TTC549 (cell line): ENCODE results near the gene GGCX.
"Not testable (repeated sequence)": the region's sequence is repeated elsewhere in the genome, so short reads cannot be mapped to it uniquely, and the experiment has no call there.

Experiments used
- FAIRE-seq: peaks from 2 replicates; lab custom pipeline; 2012; peaks lifted over from hg19 to GRCh38; lab: Jason Lieb, UNC

Gene GGCX

DNA sequence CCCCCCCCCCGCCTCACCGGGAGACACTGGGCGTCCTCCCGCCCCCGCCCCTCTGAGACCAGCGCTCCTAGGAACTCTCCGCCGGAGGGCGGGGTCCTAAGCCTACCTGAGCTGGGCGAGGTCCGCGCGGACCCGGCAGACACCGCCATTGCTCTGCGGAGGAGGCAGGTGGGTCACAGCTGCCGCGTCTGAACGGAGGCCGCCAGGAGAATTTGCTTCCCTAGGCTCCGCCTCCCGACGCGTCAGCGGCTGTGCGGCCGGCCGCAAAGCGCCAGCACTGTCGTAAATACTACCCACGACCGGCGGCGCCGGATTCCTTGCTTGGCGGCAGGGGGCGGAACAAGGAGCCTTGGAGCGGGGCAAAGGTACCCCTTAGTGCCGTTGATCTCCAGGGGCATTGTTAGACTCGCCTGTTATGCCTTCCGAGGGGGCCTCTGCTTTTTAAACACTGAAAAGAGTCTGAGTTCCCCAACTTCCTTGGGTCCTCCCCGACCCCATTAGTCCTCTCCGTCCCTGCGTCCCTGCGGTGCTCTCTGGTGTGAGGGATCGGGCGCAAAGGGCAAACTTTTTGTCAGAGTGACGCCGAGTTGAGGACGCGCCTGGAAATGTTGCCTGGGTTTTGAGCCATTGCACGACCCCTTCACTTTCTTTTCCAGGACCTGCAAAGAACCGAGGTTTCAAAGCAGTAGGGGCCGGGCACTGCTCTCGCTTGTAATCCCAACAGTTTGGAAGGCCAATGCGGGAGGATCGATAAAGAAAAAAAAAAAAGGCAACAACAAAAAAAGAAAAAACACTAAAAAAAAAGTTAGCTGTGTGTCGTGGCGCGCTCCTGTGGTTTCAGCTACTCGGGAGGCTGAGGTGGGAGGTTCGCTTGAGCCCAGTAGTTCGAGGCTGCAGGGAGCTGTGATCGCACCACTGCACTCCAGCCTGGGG lies at the start of gene GGCX:
Gene GGCX (minus strand): TSS at position 214 of the 933 bp plus-strand sequence. CDS start 65 bp downstream, at position 149.
- FAIRE-seq: peak; percentile 61

DNA sequence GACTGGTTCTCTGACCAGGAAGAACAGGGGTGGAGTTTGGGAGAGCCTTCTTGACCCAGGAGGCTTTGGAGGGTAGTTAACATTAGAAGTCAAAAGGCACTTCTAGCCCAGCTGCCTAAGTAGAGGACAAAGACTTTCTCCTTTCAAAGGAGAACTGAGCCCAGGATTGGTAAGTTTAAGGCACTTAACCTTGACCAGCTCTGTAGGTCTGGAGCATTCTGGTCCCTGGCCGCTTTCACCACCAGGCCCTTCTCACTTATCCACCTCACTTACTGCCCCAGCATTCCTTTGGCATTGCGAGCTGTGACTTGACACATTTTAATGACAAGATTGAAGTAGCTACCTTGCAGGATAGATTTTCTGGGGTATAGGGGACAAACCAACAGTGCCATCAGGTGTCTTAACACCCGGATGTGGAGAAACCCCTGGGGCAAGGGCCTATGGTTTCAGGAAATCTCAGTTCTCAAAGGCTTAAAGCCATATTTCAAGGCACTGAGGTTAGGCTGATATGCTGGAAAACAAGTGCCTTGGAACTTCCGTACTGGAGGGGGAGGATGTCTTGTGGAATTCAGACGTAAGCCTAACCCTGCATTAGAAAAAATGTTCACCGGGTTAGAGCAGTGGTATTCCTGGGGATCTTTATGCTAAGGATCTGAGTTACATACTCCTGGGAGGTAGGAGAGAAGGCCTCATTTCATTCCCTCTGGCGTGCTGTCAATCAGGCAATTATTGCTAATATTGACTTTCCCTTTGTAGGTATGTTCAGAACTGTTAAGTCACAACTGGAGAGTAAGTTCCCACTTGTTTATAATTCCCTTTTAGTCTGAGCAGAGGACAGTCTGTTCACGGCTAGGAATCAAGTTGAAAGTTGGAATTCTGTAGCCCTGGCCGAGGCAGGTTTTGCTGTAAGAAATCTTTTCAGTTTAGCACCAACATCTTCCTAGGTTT lies 46.2 kb upstream of the GGCX start:
- FAIRE-seq: no peak

DNA sequence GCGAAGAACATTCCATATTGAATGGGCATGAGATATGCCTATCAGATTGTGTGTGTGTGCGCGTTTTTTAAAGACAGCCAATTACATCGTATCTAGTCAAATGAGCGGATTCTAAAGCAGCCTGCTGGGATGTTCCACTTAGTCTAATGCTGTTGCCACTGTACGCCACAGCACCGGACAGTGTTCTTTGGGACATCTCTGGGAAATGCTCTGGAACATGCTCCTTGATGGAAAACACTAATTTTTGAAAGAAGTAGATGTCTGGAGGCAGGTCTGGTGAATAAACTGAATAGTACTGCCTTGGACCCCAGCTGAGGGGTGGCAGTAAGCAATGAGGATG lies 44.8 kb upstream of the GGCX start:
- no peak for FAIRE-seq

DNA sequence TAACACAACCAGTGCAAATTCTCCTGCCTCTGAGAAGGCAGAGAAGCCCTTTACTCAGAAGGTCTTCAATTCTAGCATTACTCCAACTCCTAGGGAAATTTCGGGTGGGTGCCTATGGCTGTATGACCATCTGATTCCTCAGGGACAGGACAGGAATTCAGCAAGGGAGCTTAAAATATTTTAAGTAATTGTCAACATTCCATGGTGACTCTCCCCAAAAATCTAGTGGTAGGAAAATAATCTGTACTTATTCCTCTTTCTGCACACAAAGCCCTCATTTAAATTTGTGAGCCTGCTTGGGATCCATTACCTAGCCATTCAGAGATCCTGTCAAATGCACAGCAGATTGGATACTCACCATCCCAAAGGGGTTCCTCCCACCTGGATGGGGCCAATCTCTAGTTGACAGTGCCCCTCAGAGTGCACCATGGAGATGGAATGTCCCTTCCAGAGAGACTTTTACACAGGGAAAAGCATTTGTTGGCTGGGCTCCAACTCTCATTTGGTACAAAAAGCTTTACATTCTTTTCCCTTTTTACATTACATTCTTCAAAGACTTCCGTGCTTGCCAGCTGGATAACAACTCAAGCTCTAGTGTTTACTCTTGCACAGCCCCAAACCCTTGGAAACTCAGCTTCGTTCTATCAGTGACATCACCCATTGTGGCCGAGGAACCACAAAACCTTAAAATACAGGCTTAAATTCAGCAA lies 44.3 kb upstream of the GGCX start:
- no peak for FAIRE-seq

DNA sequence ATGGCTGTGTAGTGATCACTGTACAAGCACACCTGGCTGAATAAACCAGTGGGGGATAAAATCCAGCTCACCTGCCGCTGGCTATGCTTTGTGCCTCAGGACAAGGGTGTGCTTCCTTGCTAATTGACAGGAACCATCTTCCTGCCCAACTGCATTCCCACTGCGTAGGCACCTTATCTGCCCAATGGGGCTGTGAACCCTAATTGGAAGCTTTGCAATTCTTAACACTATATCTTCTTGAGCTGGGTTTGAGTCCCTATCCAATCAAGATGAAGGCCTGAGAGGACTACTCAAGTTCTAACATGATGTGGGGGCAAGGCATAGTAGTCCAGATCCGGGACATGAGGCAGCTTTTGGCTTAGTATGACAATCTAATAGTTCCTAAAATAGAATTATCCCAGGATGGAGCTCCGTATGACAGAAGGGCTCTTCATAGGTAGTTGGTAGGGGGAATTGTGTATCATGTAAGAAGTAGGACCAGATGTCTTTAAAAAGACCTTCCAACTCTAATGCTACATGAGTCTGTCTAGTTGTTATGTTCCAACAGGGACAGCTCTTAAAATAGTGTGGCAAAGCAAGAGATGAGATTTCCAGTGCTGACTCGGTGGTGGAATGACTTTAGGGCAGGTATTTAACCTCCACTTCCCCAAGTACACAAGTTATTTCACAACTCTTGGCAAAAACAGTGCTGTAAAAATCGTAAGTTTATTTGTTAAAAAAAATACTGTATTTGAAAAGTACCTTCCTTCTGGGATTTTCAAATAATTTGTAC lies 43.5 kb upstream of the GGCX start:
- FAIRE-seq: no peak

DNA sequence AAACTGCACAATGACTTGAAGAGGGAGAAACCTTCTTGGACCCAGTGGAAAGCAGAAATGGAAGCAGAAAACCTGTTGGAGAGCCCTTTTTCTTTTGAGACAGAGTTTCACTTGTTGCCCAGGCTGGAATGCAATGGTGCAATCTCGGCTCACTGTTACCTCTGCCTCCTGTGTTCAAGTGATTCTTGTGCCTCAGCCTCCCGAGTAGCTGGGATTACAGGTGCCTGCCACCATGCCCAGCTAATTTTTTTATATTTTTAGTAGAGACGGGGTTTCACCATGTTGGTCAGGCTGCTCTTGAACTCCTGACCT lies 42.8 kb upstream of the GGCX start:
- FAIRE-seq: not testable (repeated sequence)

DNA sequence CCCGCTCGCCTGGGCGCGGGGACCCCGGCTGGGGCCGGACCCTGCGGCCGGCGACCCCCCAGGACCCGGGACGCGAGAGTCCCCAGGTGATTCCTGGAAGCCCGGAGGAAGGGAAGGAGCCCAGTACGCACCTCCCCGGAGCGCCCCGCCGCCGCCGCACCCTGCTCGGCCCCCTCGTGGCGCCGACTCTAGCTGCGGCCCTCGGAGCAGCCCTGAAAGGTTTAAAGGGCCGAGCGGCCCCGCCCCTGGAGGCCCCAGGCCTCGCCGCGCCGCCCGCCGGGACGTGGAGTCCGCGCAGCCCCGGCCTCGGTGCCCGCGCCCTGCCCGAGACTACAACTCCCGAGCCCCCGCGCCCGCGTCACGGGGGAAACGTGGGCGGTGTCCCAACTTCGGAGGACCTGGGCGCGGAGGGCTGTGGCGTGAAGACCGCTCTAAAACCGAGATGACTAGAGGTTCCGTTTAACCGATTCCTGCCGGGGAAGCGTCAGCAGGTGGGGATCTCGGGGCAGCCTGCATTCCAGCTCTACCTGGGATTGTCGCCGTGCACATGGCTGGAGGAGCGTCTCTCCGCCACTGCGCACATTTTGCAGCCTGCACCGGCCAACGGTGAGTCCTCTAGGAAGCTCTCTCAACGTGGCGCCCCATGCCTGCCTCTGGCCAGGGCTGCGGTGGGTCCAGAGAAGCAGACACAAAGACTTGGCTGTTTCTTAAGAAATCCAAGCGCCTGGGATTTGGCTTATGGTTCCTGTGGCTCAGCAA lies 41.4 kb upstream of the GGCX start, which contains the start of gene TMEM150A:
Gene TMEM150A (minus strand): TSS at position 223 of the 759 bp plus-strand sequence. CDS start 750 bp downstream, outside the sequence.
- no peak for FAIRE-seq

DNA sequence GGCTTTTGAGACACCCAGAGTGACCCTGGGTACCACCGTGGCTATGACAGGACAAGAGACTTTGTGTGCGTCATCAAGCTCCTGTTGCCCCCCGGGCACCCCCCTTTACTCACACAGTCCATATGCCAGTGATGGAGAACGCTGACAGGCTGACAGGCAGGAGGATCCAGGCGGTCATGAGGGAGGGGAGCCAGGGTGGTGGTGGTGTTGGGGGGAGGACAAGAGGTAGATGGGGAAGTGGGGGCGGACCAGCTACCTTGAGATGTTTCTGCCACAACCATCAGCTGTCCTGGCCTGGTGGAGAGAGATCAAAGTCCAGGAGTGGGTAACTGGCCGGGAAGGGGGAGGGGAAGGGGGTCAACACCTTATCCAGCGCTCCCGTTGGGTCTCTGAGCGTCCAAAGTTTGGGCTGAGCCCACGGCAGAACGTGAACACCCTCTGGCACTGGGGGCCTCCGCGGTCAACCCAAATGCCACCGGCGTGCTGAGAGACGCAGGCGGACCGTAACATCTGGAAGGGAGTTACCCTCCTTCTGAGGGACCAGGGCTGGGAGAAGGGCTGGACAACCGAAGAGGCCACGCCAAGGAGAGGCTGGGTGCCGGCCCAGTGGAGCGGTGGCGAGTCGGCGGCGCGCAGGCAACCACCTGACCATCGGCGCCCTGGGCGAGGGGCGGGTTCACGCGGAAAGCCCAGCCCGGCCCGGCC lies 40.6 kb upstream of the GGCX start:
- no peak for FAIRE-seq

DNA sequence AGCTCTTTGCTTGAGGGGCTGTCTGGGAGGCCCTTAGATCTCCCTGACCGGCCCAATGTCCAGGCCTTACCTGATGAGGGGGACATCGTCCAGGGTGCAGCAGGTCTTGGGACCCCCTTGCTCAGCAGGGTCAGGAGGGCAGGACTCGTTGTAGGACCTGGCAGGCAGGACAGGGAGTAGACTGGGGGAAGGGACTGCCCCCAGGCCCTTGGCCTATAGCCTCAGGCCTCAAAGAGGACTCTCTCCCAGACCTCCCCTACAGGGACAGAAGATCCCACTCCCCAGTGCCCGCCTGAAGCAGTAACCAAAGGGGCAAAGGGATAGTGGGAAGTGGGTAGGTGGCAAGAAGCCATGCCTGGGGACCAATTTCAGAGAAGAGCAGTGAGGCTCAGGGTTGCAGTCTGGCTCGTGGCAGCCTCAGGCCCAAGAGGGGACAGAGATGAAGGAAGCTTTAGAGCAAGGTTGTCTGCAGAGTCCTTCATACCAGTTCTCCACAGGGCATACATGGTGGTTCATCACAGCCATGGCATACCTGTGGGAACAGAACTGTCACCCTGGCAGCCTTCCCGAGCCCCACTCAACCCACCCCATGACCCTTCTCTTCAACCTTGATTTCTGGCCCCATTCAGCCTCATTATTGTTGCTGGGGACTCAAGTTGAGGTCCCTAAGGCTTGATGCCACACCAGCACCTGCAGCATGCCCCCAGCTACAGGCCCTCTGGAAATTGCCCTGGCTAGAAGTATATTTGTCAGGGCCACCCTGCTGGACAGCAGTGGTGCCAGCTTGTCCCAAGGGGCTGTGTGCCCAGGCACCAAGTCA lies 39.9 kb upstream of the GGCX start:
- no peak for FAIRE-seq

DNA sequence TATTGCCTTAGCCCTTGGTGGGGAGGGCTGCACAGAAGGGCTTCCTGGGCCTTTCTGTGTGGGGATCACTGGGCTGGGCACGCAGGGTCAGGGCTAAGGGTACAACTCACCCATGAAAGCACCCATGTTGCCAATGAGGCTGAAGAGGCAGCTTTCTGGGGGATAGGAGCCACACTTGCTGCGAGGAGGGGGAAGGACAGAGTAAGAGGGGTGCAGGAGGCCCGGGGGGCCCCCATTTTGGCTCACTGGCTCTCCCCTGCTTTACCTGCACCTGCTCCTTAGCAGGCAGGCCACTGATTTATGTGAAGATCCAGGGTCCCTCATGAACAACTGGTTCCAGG lies 38.9 kb upstream of the GGCX start:
- no peak for FAIRE-seq

DNA sequence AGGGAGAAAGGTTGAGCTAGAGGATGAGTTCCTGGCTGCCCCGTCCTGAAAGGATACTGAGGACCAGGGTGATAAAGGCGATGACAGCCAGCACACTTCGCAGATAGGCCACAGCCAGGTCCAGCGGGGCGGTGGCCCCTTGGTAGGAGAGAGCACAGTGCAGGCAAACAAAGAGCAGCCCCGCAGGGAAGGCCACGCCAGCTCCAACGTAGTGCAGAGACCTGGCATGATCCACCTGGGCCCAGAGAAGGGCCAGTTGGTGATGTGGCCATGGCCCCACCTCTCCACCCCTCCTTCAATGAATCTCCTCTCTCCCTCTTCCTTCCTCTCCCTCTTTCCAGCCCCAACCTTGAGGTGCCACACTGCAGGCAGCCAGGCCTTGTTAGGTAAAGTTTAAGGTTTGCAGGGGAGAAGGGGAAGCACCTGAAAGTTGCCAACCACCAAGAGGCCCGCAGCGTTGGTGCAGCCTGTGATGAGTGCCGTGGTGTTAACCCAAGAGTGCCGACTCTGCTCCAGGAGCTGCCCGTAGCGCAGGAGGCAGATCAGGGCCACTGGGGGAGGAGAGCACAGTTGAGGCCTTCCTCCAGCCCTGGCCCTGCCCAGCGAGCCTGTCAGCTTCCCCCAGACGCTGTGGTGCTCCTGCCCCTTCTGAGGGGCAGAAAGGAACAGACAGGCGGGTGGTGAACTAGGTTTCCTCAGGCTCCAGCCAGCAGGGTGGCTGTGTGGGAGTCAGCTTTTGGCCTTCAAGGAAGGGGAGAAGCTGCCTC lies 38.4 kb upstream of the GGCX start:
- no peak for FAIRE-seq

DNA sequence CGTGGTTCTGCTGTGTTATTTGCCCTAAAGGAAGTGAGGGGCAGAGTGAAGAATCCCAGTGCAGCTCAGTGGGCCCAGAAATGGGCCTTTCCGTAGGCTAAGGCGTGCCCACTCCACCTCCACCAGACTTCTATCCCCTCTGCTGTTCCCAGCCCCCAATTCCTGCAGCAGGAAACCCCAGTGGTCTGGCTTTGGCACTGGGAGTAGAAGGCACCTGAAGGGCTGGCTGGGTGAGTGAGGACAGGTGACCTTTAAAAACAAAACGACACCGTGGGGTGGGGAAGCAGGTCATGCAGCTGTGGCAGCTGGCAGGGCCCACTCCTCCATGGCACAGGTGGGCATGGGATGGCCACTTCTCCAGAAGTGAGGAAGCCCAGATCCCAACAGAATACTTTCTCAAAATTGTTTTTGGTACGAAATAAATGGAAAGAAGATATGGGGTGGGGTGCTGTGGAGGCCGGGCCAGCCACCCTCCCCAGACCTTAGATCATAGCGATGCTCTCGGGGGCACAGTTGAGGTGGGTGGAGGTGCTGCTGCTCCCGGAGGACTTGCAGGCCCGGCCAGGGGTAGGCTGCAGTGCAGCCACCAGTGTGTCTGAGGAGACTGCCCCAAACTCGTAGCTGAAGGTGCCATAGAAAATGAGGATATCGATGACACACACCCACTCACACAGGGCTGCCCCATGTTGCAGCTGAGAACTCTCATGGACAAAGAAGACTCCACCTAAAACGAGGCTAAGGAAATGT lies 37.5 kb upstream of the GGCX start:
- no peak for FAIRE-seq

DNA sequence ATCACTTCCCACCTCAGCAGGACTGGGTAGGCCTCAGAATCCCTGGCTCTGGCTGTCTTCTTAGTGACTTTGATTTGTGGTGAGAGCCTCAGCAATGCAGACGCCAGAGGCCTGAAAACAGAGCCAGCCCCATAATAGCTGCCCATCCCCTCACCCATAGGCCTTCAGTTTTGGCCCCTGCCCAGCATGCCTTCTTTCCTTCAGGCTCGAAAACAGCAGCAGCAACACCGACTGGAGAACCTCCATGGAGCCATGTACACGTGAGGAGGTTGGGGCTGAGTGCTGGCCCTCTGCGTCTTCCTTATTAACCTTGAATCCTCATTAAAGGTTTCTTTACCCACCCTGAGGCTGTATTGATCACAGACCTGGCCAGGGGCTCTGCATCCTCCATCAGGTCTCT lies 35.9 kb upstream of the GGCX start:
- no peak for FAIRE-seq

DNA sequence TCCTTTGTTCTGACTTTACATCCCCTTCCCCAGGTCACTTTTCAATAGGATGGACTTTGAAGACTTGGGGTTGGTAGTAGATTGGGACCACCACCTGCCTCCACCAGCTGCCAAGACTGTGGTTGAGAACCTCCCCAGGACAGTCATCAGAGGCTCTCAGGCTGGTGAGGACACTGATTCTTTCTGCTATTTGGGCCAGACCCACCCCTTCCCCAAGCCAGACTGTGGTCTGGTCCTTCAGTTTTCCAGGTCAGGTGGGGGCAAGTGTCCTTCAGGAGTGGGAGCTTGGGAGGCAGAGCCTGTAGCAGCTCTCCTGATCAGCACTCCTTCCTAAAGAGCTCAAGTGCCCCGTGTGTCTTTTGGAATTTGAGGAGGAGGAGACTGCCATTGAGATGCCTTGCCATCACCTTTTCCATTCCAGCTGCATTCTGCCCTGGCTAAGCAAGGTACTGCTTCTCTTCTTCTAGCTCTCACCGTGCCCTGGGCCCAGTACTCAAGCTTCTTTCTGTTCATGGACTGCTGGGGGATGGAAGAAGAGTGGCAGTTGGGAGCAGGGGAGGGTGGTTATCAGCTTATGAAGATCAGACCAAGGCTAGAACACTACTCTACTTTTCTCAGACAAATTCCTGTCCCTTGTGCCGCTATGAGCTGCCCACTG lies 35.3 kb upstream of the GGCX start:
- no peak for FAIRE-seq

DNA sequence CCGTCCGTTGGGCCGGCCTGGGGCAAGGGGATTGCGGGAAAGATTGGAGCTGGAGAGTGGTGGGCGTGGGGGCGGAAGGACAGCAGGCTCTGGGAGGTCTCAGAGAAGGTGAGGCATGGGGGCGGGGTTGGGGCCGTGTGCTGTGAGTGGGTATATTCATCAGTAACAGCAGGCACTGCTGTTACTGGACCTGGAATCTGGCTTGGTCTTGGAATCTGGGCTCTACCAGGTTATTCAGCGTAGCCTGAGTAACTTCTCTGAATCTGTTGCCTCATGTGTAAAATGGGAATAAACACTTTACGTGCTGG lies 34.7 kb upstream of the GGCX start:
- no peak for FAIRE-seq

DNA sequence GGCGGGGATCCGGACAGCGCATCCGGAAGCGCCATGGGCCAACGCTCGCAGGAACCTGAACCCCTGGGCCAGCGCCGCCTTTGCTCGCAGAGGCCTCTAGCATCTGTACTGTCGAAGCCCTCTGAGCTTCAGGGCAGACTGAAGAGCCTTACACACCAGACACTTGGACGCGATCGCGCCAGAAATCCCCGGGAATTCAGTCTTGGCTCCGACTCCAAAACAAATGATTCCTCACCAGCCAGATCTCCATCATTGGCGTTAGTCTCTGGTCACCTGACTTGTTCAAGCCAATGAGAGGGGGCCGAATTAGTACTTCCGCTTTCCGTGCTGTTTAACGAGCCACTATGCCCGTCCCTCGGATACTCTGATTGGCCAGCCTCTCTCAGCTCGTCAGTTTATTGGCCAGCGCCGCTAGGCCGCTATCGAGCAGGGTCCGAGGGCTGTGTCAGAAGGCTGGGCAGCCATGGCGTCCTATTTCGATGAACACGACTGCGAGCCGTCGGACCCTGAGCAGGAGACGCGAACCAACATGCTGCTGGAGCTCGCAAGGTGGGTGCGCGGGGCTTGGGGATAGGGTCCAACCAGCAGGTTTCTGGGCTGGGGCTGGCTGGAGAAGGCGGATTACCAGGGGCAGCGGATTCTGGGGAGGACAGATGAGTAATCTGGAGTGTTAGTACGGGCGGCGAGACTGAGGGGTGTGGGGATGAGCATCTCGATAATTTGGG lies 34.2 kb upstream of the GGCX start, which contains the start of gene RNF181:
Gene RNF181 (plus strand): TSS at position 445 of the 725 bp plus-strand sequence. CDS start 19 bp downstream, at position 464.
- peak; percentile 99 for FAIRE-seq
